ENCODE measurements around the gene PRKRA.

- TF ChIP-seq, protein P1, sequence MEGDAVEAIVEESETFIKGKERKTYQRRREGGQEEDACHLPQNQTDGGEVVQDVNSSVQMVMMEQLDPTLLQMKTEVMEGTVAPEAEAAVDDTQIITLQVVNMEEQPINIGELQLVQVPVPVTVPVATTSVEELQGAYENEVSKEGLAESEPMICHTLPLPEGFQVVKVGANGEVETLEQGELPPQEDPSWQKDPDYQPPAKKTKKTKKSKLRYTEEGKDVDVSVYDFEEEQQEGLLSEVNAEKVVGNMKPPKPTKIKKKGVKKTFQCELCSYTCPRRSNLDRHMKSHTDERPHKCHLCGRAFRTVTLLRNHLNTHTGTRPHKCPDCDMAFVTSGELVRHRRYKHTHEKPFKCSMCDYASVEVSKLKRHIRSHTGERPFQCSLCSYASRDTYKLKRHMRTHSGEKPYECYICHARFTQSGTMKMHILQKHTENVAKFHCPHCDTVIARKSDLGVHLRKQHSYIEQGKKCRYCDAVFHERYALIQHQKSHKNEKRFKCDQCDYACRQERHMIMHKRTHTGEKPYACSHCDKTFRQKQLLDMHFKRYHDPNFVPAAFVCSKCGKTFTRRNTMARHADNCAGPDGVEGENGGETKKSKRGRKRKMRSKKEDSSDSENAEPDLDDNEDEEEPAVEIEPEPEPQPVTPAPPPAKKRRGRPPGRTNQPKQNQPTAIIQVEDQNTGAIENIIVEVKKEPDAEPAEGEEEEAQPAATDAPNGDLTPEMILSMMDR (IDR thresholded peaks at IDR 0.05 in 2 of 3, conservative IDR thresholded peaks at IDR 0.05 in 1 of 3; ENCODE audit: borderline replicate concordance in 1 of 3, insufficient read depth in 1 of 3, low read depth in 2 of 3, low read length in 2 of 3) = no peak
- no peak for TF ChIP-seq POLR2A (IDR thresholded peaks at IDR 0.05; ENCODE audit: borderline replicate concordance, extremely low read depth, insufficient read depth, insufficient read length)
- TF ChIP-seq POLR2AphosphoS5 (IDR thresholded peaks at IDR 0.05; ENCODE audit: low read depth, low read length) = no peak
- no peak for TF ChIP-seq YY1 (IDR thresholded peaks at IDR 0.05; ENCODE audit: extremely low read depth, insufficient replicate concordance, low read depth, low read length)
- TF ChIP-seq SRF (IDR thresholded peaks at IDR 0.05; ENCODE audit: low read depth) = no peak
- no peak for TF ChIP-seq CBX3 (IDR thresholded peaks at IDR 0.05; ENCODE audit: low read depth)
- TF ChIP-seq RAD21 (IDR thresholded peaks at IDR 0.05; ENCODE audit: low read depth) = no peak
- TF ChIP-seq, protein P2, sequence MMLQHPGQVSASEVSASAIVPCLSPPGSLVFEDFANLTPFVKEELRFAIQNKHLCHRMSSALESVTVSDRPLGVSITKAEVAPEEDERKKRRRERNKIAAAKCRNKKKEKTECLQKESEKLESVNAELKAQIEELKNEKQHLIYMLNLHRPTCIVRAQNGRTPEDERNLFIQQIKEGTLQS (IDR thresholded peaks at IDR 0.05) = no peak
- TF ChIP-seq CEBPB (IDR thresholded peaks at IDR 0.05; ENCODE audit: low read depth) = no peak
- no peak for TF ChIP-seq EZH2 (IDR thresholded peaks at IDR 0.05)
- no peak for TF ChIP-seq MAX (IDR thresholded peaks at IDR 0.05)
- TF ChIP-seq ZFX (IDR thresholded peaks at IDR 0.05) = no peak
- no peak for TF ChIP-seq JUND (IDR thresholded peaks at IDR 0.05)
These were observed 24.6 kb downstream of the PRKRA start for GRCh38 chr2:178426388-178426787.
